ENCODE measurements around the gene AICDA. TPM values are rescaled to one million over a fixed set of nuclear protein-coding genes. Genes with fewer than 3 reads are reported as not detected.

Gene AICDA
- polyA plus RNA-seq, 1 of the 3 experiments (the other 2 are of a cell fraction), result not detected

DNA sequence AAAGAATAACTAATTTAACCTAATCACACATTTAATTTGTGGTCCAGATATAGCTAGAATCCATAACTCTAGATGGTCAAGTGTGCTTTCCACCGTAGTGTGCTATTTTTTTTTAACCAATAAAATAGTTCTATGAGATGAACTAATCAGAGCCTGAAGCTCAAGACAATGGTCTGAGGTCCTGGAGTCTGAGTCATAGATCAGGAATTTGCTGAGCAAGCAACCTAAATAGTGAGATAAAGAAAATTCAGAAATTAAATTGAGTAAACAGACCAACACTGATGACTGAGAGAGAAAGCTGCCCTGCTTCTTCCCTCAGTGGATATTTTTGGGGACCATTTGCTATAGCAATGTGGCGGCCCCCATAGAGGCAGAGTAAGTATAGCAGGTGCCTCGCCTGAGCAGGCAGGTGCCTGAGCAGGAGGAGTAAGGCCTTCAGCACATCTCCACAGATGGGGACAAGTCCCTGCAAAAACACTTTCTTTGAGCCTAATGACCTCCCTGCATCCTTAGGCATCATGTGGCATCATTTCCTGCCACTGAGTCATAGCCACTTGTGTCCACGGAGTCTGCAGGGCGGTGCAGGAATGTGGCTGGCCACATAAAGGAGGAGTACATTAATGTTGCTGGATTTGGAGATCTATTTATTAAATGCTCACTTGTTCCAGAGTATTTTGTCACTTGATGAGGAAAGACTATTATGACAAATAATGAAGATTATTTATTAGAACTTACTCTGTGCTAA, 58.0 kb downstream of the AICDA start (continued):
- TF ChIP-seq, protein P1, sequence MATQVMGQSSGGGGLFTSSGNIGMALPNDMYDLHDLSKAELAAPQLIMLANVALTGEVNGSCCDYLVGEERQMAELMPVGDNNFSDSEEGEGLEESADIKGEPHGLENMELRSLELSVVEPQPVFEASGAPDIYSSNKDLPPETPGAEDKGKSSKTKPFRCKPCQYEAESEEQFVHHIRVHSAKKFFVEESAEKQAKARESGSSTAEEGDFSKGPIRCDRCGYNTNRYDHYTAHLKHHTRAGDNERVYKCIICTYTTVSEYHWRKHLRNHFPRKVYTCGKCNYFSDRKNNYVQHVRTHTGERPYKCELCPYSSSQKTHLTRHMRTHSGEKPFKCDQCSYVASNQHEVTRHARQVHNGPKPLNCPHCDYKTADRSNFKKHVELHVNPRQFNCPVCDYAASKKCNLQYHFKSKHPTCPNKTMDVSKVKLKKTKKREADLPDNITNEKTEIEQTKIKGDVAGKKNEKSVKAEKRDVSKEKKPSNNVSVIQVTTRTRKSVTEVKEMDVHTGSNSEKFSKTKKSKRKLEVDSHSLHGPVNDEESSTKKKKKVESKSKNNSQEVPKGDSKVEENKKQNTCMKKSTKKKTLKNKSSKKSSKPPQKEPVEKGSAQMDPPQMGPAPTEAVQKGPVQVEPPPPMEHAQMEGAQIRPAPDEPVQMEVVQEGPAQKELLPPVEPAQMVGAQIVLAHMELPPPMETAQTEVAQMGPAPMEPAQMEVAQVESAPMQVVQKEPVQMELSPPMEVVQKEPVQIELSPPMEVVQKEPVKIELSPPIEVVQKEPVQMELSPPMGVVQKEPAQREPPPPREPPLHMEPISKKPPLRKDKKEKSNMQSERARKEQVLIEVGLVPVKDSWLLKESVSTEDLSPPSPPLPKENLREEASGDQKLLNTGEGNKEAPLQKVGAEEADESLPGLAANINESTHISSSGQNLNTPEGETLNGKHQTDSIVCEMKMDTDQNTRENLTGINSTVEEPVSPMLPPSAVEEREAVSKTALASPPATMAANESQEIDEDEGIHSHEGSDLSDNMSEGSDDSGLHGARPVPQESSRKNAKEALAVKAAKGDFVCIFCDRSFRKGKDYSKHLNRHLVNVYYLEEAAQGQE (IDR thresholded peaks at IDR 0.05; ENCODE audit: low read depth, low read length), result no peak
- TF ChIP-seq TAF1 (IDR thresholded peaks at IDR 0.05; ENCODE audit: borderline replicate concordance, low read depth, low read length), result no peak
- no peak for TF ChIP-seq RFX5 (IDR thresholded peaks at IDR 0.05; ENCODE audit: low read length)

DNA sequence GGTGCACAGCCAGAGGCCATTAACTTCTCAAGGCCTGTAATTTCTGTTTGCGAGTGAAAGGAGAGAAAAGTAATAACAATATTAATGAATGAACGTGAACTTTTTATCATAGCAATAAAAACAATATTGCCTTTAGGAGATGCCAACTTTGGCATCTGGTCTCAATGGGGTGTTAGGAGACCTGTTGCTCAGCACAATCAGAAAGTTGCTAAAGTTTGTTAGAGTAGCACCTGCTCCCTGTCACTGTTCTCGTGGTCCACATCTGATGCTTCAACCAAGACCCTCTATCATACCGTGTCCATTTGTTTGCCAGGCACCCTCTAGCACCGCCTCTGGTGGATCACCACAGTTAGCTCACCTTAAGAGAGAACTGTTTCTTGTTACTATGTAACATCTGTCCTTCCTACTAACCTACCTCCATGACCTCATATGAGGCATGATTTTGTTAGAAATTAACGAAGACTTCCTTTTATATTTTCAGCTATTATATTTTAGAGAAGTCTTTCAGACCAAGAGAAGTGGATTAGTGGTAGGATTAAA, 59.5 kb downstream of the AICDA start:
- WGBS (ENCODE audit: low lambda C conversion rate), result 6% methylated on average over 6 of the region's 6 CpGs
- DNase-seq, result no peak
- Histone ChIP-seq H2AFZ (ENCODE audit: low read depth) (no peak overlapping the region), H3F3A (replicated peaks; ENCODE audit: insufficient read depth) (no peaks in the 10 kb centered on the region), H3K9ac (no peak overlapping the region), H3K9me3 (no peaks in the 10 kb centered on the region), H3K27me3 (ENCODE audit: insufficient read depth) (no peaks in the 10 kb centered on the region), H4K20me1 (ENCODE audit: insufficient read depth) (no peaks in the 10 kb centered on the region), H3K4me3 (ENCODE audit: low read depth in 2 of 2, low read length in 1 of 2) (no peak overlapping the region), H3K4me1 (ENCODE audit: control insufficient read depth in 1 of 2, insufficient read depth in 2 of 2, low read depth in 1 of 2, low read length in 1 of 2) (no peaks in the 10 kb centered on the region), H3K79me2 (ENCODE audit: insufficient read depth) (no peaks in the 10 kb centered on the region), H3K4me2 (no peak overlapping the region), H3K36me3 (replicated peaks in 1 of 2; ENCODE audit: control insufficient read depth in 1 of 2, insufficient read depth in 2 of 2, low read length in 1 of 2) (no peaks in the 10 kb centered on the region), H3K9me2 (no peaks in the 10 kb centered on the region), H3K27ac (ENCODE audit: low read depth in 2 of 2, low read length in 1 of 2) (no peak overlapping the region)
- ChIA-PET CTCF (interaction anchor here (6.0 kb wide), 1 partner anchor 9 kb away, joined by 31 read pairs; no protein-coding TSS in a partner anchor), POLR2A (no interaction called here)
- no peak for TF ChIP-seq TAF1 (IDR thresholded peaks at IDR 0.05; ENCODE audit: borderline replicate concordance, low read depth, low read length)
- no peak for TF ChIP-seq FOXM1 (IDR thresholded peaks at IDR 0.05; ENCODE audit: low read depth)
- TF ChIP-seq, protein P2, sequence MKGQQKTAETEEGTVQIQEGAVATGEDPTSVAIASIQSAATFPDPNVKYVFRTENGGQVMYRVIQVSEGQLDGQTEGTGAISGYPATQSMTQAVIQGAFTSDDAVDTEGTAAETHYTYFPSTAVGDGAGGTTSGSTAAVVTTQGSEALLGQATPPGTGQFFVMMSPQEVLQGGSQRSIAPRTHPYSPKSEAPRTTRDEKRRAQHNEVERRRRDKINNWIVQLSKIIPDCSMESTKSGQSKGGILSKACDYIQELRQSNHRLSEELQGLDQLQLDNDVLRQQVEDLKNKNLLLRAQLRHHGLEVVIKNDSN (IDR thresholded peaks at IDR 0.05; ENCODE audit: borderline replicate concordance, low read depth), result no peak
- TF ChIP-seq NFIC (IDR thresholded peaks at IDR 0.05; ENCODE audit: borderline replicate concordance), result no peak
- no peak for TF ChIP-seq RCOR1 (IDR thresholded peaks at IDR 0.05; ENCODE audit: low read length)
- no peak for TF ChIP-seq SMC3 (IDR thresholded peaks at IDR 0.05; ENCODE audit: low read depth, low read length)
- no peak for TF ChIP-seq RXRA (IDR thresholded peaks at IDR 0.05; ENCODE audit: borderline replicate concordance, low read depth)
- TF ChIP-seq GABPA (IDR thresholded peaks at IDR 0.05; ENCODE audit: low read depth), result no peak
- no peak for TF ChIP-seq FOSL2 (IDR thresholded peaks at IDR 0.05; ENCODE audit: borderline replicate concordance, low read depth)
- TF ChIP-seq GATA2 (CRISPR knock-in tag; IDR thresholded peaks at IDR 0.05), result no peak
- TF ChIP-seq EP300 (IDR thresholded peaks at IDR 0.05; ENCODE audit: borderline replicate concordance in 1 of 2, low read depth in 1 of 2, low read length in 1 of 2), result no peak
- no peak for TF ChIP-seq YY1 (IDR thresholded peaks at IDR 0.05; ENCODE audit: low read depth)
- TF ChIP-seq, protein P3, sequence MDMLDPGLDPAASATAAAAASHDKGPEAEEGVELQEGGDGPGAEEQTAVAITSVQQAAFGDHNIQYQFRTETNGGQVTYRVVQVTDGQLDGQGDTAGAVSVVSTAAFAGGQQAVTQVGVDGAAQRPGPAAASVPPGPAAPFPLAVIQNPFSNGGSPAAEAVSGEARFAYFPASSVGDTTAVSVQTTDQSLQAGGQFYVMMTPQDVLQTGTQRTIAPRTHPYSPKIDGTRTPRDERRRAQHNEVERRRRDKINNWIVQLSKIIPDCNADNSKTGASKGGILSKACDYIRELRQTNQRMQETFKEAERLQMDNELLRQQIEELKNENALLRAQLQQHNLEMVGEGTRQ (IDR thresholded peaks at IDR 0.05; ENCODE audit: borderline replicate concordance, low read depth, low read length), result no peak
- TF ChIP-seq MXI1 (IDR thresholded peaks at IDR 0.05; ENCODE audit: low read depth, low read length), result no peak
- no peak for TF ChIP-seq EZH2phosphoT487 (IDR thresholded peaks at IDR 0.05; ENCODE audit: borderline replicate concordance, low read depth)
- TF ChIP-seq, protein P4, sequence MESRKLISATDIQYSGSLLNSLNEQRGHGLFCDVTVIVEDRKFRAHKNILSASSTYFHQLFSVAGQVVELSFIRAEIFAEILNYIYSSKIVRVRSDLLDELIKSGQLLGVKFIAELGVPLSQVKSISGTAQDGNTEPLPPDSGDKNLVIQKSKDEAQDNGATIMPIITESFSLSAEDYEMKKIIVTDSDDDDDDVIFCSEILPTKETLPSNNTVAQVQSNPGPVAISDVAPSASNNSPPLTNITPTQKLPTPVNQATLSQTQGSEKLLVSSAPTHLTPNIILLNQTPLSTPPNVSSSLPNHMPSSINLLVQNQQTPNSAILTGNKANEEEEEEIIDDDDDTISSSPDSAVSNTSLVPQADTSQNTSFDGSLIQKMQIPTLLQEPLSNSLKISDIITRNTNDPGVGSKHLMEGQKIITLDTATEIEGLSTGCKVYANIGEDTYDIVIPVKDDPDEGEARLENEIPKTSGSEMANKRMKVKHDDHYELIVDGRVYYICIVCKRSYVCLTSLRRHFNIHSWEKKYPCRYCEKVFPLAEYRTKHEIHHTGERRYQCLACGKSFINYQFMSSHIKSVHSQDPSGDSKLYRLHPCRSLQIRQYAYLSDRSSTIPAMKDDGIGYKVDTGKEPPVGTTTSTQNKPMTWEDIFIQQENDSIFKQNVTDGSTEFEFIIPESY (IDR thresholded peaks at IDR 0.05; ENCODE audit: borderline replicate concordance, low read depth), result no peak
- TF ChIP-seq CHD2 (IDR thresholded peaks at IDR 0.05; ENCODE audit: low read length, partially characterized antibody), result no peak
